Activated CD8-positive, alpha-beta T cell treated with anti-CD3 and anti-CD28 coated beads for 36 hours (primary cell): Measurements from ENCODE around the gene LACTB. TPM values are rescaled to one million over a fixed set of nuclear protein-coding genes. Genes with fewer than 3 reads are reported as not detected.

Experiments
- ATAC-seq: fragments of 200-7000 bp; cut with Tn5 transposase; one replicate; pipeline ENCODE4 v1.10.0; 2021; ENCODE audit warnings: mild to moderate bottlenecking, moderate library complexity
- CTCF ChIA-PET: fragments of 350-600 bp; sonication (Branson Sonifier 250); formaldehyde crosslinking; loops from one replicate; lab custom pipeline; 2021; ENCODE audit warnings: antibody characterized with exemption; lab: Charles Lee
- POLR2A ChIA-PET: fragments of 350-600 bp; sonication (Branson Sonifier 250); formaldehyde crosslinking; loops from one replicate; lab custom pipeline; 2021; ENCODE audit warnings: antibody characterized with exemption; lab: Charles Lee
- DNase-seq: peaks from one replicate; pipeline ENCODE4 v3.0.0-alpha.2; 2020
- H3K27ac Mint-ChIP-seq: one replicate; pipeline ENCODE4 v1.8.0; 2021; ENCODE audit warnings: mild to moderate bottlenecking, mixed read lengths
- H3K27me3 Mint-ChIP-seq: one replicate; pipeline ENCODE4 v1.8.0; 2021; ENCODE audit warnings: mixed read lengths
- H3K36me3 Mint-ChIP-seq: one replicate; pipeline ENCODE4 v1.8.0; 2021; ENCODE audit warnings: low read depth, mixed read lengths
- H3K4me1 Mint-ChIP-seq: one replicate; pipeline ENCODE4 v1.8.0; 2021; ENCODE audit warnings: low read depth, mixed read lengths
- H3K4me3 Mint-ChIP-seq: one replicate; pipeline ENCODE4 v1.8.0; 2021; ENCODE audit warnings: mild to moderate bottlenecking, moderate library complexity, mixed read lengths
- H3K9me3 Mint-ChIP-seq: one replicate; pipeline ENCODE4 v1.8.0; 2021; ENCODE audit warnings: mixed read lengths
- intact Hi-C: fragments of 100-400 bp; cut with micrococcal nuclease; formaldehyde crosslinking; loops from one replicate; pipeline ENCODE4 v1.10.0; 2022
- total RNA-seq, 2 experiments: library from RNA; stranded (reverse); gene quantifications; one replicate each; pipeline ENCODE4 v1.2.3, GENCODE V29; 2021
- TF ChIP-seq, protein P1 (sequence below): fragments of 200-600 bp; IDR thresholded peaks from one replicate; pipeline ENCODE4 v1.8.0; 2022; ENCODE audit warnings: antibody characterized with exemption, mild to moderate bottlenecking

Gene LACTB
- total RNA-seq, 2 experiments from 2014 or later, result 27.3 to 28.3 TPM

DNA sequence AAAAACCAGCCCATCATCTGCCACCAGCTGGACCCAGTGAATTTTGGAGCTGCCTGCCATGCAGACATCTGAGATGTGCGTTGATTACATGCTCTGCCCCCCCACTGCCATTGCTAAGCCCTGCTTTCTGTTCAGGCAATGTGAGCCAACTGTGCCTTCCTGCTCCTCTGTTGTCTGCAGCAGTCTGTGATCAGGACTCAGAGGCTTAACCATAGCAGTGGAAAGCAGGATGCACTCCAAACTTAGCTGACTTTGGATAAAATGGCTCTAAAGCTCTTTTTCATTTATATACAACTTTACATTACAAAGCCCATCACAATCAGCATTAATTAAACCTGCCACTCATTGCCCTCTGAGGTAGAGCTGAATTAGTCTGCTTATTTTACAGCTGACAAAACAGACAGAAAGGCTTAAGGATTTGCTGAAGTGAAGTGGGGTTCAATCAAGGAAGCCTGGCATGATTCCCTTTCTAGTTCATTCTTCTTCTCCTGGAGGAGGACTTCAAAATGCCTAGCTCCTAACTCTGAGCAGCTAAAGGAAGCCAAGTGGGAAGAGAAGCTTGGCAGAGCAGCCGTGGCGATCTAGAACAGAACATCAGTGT, 51.3 kb downstream of the LACTB start:
- TF ChIP-seq, protein P1, sequence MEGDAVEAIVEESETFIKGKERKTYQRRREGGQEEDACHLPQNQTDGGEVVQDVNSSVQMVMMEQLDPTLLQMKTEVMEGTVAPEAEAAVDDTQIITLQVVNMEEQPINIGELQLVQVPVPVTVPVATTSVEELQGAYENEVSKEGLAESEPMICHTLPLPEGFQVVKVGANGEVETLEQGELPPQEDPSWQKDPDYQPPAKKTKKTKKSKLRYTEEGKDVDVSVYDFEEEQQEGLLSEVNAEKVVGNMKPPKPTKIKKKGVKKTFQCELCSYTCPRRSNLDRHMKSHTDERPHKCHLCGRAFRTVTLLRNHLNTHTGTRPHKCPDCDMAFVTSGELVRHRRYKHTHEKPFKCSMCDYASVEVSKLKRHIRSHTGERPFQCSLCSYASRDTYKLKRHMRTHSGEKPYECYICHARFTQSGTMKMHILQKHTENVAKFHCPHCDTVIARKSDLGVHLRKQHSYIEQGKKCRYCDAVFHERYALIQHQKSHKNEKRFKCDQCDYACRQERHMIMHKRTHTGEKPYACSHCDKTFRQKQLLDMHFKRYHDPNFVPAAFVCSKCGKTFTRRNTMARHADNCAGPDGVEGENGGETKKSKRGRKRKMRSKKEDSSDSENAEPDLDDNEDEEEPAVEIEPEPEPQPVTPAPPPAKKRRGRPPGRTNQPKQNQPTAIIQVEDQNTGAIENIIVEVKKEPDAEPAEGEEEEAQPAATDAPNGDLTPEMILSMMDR, result no peak
- intact Hi-C loops, result no loop called here
- ChIA-PET CTCF (interaction anchor here (0.7 kb wide), 1 partner anchor 102 kb away, joined by 3 read pairs; no protein-coding TSS in a partner anchor), POLR2A (interaction anchor here (1.3 to 1.5 kb wide), 2 partner anchors 10 to 74 kb away, joined by 3 read pairs; no protein-coding TSS in a partner anchor)
- Mint-ChIP-seq H3K9me3 (no peaks in the 10 kb centered on the region), H3K27ac (no peak overlapping the region), H3K4me3 (no peak overlapping the region), H3K4me1 (peaks cover 10% of the 10 kb centered on the region), H3K36me3 (no peaks in the 10 kb centered on the region), H3K27me3 (no peaks in the 10 kb centered on the region)
- DNase-seq (no peak), ATAC-seq (no peak)

DNA sequence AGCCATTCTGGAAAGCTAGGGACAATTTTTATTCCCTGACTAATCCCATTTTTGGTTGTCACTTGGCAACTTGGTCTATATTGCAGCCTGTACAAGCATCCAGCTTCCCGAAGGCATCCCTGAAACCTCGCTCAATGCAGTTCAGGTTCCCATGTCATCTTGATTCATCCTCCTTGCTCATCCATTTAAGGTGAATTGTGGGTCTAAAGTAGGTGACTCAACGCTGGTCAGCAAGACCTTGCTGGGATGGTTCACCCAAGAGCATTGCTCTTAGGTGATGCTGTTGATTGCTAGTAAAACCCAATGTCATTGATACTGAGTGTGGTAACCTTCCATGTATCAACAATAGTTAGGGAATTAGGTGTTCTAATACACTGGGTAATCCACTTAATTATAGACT, 54.6 kb downstream of the LACTB start:
- no peaks in the 10 kb centered on the region for H3K27me3 Mint-ChIP-seq
- H3K4me1 Mint-ChIP-seq, result peaks cover 10% of the 10 kb centered on the region
- H3K4me3 Mint-ChIP-seq, result no peak overlapping the region
- no peak overlapping the region for H3K27ac Mint-ChIP-seq
- no peaks in the 10 kb centered on the region for H3K36me3 Mint-ChIP-seq
- TF ChIP-seq, protein P1, result no peak
- intact Hi-C loops, result no loop called here
- no peaks in the 10 kb centered on the region for H3K9me3 Mint-ChIP-seq
- no peak for ATAC-seq
- ChIA-PET CTCF (interaction anchor here (1.5 kb wide), 1 partner anchor 15 kb away, joined by 3 read pairs; no protein-coding TSS in a partner anchor), POLR2A (interaction anchor here (1.0 to 1.8 kb wide), 3 partner anchors 9 to 26 kb away, joined by 3 to 9 read pairs (median 3); no protein-coding TSS in a partner anchor)
- no peak for DNase-seq

DNA sequence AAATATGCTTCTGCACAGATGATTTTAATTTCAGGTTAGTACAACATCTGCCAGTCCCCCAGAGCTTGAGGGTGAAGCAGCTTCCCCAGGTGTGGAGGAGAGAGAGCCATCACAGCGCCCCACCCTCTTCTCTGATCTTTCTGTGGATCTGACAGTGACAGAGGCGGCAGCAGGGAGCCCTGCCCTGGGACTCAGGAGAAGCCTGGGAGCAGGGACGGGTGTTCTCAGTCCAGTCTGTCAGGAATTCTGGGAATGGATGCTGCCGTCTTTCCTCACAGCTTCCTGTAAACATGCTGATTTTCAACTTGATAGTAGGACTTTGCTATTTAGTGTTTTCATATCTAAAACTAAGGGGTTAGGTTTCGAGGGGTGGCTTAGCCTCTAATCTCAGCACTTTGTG, 56.4 kb downstream of the LACTB start:
- H3K27me3 Mint-ChIP-seq, result no peaks in the 10 kb centered on the region
- intact Hi-C loops, result no loop called here
- ATAC-seq, result no peak
- no peak overlapping the region for H3K4me3 Mint-ChIP-seq
- CTCF ChIA-PET, result no interaction called here
- no peaks in the 10 kb centered on the region for H3K9me3 Mint-ChIP-seq
- peaks cover 10% of the 10 kb centered on the region for H3K4me1 Mint-ChIP-seq
- TF ChIP-seq, protein P1, result no peak
- no peak for DNase-seq
- POLR2A ChIA-PET, result interaction anchor here (0.9 to 1.0 kb wide), 2 partner anchors 16 to 25 kb away, joined by 3 to 4 read pairs; no protein-coding TSS in a partner anchor
- no peak overlapping the region for H3K27ac Mint-ChIP-seq
- H3K36me3 Mint-ChIP-seq, result no peaks in the 10 kb centered on the region

DNA sequence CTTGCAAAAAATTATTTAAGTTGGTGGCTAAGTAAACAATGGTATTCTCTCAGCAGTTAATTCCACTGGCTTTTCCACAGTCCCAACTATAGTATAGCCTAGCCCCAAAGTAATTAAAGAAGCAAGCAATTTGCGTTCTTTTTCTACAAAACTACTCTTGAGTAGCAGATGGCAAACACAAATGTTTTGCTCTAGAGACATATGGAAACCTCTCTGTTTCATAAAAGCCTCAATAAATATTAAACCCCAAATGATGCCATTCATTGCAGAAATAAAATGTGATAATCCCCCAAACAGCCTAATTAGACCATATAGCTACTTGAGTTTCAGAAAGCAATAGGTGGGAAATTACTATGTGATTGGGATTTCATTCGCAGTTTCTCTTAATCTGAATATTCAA, 59.1 kb downstream of the LACTB start:
- POLR2A ChIA-PET, result interaction anchor here (0.8 to 1.6 kb wide), 3 partner anchors 9 to 16 kb away, joined by 3 to 4 read pairs (median 3); partner anchors contain the start of gene RAB8B
- H3K4me3 Mint-ChIP-seq, result no peak overlapping the region
- peaks cover 10% of the 10 kb centered on the region for H3K4me1 Mint-ChIP-seq

More for the DNA sequence above, 59.1 kb downstream of the LACTB start:
- no peak overlapping the region for H3K27ac Mint-ChIP-seq
- intact Hi-C loops, result no loop called here
- DNase-seq, result no peak
- ATAC-seq, result no peak
- H3K36me3 Mint-ChIP-seq, result no peaks in the 10 kb centered on the region
- H3K27me3 Mint-ChIP-seq, result no peaks in the 10 kb centered on the region
- CTCF ChIA-PET, result interaction anchor here (1.1 to 2.6 kb wide), 2 partner anchors 11 to 13 kb away, joined by 3 to 9 read pairs; no protein-coding TSS in a partner anchor
- TF ChIP-seq, protein P1, result no peak
- no peaks in the 10 kb centered on the region for H3K9me3 Mint-ChIP-seq
